Keratinocyte (primary cell): ENCODE data around the gene SF3A1.

ENCODE experiments used
- EZH2 ChIP-seq: IDR thresholded peaks from one replicate; pipeline ENCODE4 v1.6.1; 2012; ENCODE audit warnings: inconsistent platforms, mild to moderate bottlenecking, low read length, moderate library complexity
- TF ChIP-seq, protein P1 (sequence below), 3 experiments: IDR thresholded peaks in 1 of 3; conservative IDR thresholded peaks in 1 of 3; optimal IDR thresholded peaks in 1 of 3; 2 replicates in 2 of 3; 3 replicates in 1 of 3; pipeline versions ENCODE3 to v1.5.1; 2011; ENCODE audit warnings: low read length in 3 of 3, mild to moderate bottlenecking in 3 of 3, moderate library complexity in 2 of 3, control low read depth in 1 of 3, inconsistent platforms in 1 of 3; ENCODE audit not compliant: insufficient read depth in 2 of 3; ENCODE audit errors: extremely low read depth in 1 of 3

DNA sequence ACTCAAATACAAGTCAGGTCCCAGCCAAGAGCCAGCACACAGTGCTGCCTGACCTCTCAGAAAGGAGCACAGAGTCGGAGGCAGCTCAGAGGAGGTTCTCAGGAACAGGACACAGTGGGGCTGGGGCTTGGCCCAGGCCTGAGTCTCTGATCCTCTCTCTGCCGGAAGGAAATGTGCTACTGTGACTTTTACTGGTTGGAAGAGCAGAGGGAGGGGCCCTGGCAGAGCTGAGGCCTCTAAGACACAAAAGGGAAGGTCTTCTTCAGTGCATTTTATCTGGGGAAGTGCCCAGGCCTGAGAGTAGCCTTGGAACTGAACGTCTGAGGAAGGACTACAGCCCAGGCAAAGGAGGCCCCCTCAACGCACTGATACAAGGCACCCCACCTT lies 51.2 kb downstream of the SF3A1 start:
- TF ChIP-seq, protein P1, sequence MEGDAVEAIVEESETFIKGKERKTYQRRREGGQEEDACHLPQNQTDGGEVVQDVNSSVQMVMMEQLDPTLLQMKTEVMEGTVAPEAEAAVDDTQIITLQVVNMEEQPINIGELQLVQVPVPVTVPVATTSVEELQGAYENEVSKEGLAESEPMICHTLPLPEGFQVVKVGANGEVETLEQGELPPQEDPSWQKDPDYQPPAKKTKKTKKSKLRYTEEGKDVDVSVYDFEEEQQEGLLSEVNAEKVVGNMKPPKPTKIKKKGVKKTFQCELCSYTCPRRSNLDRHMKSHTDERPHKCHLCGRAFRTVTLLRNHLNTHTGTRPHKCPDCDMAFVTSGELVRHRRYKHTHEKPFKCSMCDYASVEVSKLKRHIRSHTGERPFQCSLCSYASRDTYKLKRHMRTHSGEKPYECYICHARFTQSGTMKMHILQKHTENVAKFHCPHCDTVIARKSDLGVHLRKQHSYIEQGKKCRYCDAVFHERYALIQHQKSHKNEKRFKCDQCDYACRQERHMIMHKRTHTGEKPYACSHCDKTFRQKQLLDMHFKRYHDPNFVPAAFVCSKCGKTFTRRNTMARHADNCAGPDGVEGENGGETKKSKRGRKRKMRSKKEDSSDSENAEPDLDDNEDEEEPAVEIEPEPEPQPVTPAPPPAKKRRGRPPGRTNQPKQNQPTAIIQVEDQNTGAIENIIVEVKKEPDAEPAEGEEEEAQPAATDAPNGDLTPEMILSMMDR (optimal IDR thresholded peaks at IDR 0.05 in 1 of 3, IDR thresholded peaks at IDR 0.05 in 1 of 3, conservative IDR thresholded peaks at IDR 0.05 in 1 of 3; ENCODE audit: extremely low read depth in 1 of 3, insufficient read depth in 2 of 3, low read length in 3 of 3): no peak
- no peak for TF ChIP-seq EZH2
